HG03066 (cell line): Measurements from ENCODE around the gene DHX32.
"Not testable (repeated sequence)": the region's sequence is repeated elsewhere in the genome, so short reads cannot be mapped to it uniquely, and the experiment has no call there.

Source experiments
- ATAC-seq: cut with Tn5 transposase; IDR thresholded peaks from one replicate; pipeline ENCODE4 v1.9.1; 2021; ENCODE audit warnings: low read depth; ENCODE audit not compliant: unreplicated experiment

DHX32 gene, protein sequence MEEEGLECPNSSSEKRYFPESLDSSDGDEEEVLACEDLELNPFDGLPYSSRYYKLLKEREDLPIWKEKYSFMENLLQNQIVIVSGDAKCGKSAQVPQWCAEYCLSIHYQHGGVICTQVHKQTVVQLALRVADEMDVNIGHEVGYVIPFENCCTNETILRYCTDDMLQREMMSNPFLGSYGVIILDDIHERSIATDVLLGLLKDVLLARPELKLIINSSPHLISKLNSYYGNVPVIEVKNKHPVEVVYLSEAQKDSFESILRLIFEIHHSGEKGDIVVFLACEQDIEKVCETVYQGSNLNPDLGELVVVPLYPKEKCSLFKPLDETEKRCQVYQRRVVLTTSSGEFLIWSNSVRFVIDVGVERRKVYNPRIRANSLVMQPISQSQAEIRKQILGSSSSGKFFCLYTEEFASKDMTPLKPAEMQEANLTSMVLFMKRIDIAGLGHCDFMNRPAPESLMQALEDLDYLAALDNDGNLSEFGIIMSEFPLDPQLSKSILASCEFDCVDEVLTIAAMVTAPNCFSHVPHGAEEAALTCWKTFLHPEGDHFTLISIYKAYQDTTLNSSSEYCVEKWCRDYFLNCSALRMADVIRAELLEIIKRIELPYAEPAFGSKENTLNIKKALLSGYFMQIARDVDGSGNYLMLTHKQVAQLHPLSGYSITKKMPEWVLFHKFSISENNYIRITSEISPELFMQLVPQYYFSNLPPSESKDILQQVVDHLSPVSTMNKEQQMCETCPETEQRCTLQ

DNA sequence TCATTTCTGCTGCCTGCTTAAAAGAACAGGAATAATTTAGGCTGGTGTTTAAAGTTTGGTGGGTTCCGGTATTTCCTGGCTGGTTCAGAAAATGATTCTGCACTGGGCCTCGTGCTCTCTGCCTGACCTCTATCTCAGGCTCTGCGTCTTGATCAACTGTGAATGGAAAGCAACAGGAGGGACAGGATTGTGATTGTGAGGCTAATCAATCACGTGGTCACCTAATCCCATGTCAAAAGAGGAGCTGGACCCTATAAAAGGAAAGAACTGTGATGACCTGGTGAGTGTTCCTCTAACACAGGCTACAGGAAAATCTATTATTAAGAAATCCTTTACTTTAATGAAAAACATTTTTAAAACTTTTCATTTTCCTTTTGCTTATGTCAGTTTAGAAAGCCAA lies at the start of gene DHX32:
Gene DHX32, minus strand, starts transcription at position 101 of the 400 bp plus-strand sequence. CDS start 468 bp downstream, outside the sequence.
- no peak for ATAC-seq

DNA sequence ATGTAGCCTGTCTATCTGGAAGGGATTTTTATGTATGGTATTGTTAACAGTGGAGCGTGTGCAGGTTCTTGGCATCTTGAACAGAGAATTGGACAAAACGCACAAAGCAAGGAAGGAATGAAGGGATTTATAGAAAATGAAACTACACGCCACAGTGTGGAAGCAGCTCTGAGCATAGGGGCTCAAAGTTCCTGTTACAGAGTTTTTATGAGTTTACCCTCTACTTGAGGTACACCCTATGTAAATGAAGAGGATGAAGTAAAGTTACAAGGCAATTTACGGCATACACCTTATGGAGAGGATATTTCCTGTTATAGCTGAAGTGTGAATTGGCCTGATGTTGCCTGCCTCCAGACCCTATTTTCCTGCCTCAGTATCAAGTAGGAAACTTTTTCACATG lies 48.5 kb upstream of the DHX32 start:
- no peak for ATAC-seq

DNA sequence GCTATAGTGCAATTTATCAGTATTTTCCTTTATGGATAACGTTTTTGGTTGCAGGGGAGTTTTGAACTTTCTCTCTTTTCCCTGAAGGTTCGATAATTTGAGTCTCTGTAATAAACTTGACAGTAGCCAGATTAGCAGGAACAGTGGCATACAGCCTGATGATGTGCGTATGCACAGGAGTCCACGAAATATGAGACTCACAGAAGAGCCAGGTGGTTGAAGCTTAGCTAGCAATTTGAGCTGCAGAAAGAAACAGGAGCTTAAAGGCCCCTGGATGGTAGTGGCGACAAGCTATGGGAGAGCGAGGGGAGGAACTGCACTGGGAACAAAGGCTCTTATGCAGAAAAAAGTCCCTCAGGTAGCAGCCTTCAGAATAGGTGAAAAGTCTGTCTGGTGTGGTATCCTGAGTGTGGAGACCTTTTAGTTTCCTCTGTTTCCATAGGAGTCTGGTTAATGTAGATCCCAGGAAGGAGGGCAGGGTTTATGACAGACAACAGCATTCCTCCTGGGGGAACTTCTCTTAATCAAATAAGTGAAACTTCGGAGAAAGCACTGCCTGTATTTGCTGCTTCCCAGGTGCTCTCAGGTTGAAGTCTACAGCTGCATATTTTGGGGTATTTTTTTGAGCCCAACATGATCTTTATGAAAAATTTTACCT lies 48.0 kb upstream of the DHX32 start:
- no peak for ATAC-seq

DNA sequence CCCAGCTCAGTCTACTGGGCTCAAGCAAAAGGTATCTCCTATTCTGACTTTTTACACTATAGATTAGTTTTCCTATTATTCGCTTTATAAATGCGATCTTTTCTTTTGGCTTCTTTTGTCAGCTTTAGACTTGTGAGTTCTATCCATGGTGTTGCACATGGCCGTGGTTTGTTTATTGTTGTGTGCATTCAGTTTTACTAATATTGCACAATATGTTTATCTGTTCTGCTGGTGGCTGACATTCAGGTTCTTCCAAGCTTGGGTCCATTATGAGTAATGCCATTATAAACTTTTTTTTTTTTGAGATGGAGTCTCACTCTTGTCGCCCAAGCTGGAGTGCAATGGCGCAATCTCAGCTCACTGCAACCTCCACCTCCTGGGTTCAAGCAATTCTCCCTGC lies 46.2 kb upstream of the DHX32 start:
- ATAC-seq: not testable (repeated sequence)

DNA sequence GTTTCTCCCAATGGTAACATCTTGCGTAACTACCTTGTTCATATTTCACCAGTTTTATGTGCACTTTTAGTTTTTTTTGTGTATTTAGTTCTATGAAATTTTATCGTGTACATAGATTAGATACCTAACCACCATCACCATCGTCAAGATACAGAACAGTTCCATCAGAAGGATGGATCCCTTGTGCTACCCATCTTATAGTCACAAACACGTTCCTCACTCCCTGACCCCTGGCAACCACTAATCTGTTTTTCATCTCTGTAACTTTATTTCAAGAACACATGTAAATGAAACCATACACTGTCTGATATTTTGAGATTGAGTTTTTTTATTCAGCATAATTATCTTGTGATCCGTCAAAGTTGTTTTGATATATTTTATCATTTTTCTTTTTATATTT lies 45.2 kb upstream of the DHX32 start:
- no peak for ATAC-seq

DNA sequence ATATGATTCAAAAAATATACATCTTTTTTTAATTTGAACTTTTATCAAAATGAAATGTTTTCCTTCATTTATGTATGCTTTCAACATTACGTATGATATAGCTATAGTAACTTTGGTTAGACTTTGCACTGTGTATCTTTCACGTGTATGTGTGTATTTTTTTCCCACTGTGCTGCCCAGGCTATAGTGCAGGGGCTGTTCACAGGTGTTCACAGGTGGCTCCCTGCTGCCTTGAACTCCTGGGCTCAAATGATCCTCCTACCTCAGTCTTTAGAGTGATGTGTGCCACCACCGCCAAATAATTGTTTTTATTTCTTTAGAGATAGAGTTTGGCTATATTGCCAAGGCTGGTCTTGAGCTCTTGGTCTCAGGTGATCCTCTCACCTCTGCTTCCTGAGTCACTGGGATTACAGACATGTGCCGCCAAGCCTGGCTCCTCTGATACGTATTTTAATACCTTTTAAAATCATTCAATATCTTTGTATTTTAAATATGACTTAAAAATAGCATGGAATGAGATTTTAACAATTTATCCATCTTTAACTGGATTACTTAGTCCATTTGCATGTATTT lies 44.3 kb upstream of the DHX32 start:
- ATAC-seq: no peak

DNA sequence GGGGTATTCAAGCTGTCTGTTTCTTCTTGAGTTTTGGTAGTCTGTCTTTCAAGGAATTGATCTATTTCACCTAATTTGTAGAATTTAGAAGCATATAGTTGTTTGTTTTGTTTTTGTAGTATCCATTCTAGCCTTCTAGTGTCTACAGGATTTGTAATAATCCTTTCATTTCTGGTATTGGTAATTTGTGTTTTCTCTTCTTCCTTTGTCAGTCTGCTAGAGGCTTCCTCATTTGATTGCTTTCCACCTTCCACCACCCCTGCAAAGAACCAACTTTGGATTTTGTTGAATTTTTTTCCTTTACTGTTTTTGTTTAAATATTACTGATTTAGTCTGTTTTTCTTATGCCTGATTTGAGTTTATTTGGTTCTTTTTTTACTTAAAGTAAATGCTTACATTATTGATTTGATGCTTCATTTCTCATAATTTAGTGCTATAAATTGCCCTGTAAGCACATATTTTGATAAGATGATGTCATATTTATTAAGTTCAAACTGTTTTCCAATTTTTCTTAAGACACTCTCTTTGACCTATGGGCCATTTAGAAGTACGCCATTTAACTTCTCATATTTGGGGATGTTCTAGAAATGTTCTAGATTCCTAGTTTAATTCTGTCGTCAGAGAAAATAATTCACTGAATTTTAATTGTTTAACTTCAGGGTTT lies 40.7 kb upstream of the DHX32 start:
- ATAC-seq: not testable (repeated sequence)

DNA sequence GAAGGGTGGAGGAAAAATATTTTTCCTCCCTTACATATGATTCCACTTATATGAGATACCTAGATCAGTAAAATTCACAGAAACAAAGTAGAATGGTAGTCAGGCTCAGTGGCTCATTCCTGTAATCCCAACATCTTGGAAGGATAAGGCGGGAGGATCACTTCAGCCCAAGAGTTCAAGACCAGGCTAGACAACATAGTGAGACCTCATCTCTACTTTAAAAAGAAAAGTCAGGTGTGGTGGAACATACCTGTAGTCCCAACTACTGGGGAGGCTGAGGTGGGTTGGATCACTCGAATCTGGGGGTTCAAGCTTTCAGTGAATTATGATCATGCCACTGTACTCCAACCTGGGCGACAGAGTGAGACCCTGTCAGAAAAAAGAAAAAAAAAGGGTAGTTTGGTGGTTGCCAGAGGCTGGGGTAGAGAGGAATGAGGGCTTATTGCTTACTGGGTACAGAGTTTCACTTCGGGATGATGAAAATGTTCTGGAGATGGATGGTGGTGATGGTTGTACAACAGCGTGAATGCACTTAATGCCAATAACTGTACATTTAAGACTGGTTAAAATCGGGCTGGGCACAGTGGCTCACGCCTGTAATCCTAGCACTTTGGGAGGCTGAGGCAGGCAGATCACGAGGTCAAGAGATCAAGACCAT lies 36.7 kb upstream of the DHX32 start:
- ATAC-seq: not testable (repeated sequence)

DNA sequence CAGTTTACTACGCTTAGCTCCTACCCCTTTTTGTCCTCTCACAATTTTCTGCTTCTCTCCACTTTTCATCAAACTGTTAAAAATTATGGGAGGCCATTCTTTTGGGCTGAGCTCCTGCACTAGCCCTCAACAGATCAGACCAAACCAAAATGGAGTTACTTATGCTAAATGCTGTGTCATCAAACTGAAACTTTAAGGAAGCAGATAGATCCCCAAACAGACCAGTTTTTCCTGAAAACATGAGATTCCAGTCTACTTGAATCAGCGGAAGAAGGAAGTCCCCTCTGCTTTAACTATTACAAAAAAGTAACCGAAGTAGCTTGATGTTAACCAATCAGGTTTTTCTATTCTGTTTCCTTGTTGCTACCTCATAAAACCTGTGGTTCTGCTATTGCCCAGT lies 35.9 kb upstream of the DHX32 start:
- ATAC-seq: no peak

DNA sequence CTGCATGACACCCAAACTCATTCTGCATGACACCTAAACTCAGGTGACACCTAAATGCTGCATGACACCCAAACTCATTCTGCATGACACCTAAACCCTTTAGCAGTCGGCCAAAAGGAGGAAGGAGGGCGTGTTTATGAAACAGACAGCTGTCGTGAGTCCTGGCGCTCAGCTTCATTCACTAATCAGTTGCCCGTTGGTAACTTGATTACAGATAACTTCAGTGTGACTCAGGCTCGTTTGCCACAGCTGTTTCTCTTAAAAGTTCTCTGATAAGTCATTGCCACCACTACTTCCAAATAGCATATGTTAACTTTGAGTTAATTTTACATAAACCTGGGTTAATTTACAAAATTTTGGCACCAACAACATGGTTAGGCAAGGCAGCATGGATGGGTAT lies 32.2 kb upstream of the DHX32 start:
- not testable (repeated sequence) for ATAC-seq

DNA sequence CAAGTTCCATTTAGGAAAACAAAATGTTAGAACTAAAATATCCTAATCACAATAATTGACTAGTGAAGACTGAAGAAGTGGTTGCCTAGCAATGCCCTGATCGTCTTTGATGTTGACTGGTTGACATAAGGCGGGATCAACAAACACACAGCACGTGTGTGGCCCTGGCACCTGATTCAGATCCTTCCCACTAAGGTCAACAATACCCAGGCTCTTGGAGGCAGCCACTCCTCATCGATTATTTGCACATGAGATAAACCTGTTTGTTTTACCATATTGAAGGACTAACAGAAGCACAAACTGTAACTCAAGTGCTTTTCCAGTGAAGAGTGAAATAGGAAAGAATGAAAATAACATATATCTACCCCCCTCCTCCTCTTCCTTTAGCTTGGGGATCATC lies 30.9 kb upstream of the DHX32 start:
- ATAC-seq: no peak

DNA sequence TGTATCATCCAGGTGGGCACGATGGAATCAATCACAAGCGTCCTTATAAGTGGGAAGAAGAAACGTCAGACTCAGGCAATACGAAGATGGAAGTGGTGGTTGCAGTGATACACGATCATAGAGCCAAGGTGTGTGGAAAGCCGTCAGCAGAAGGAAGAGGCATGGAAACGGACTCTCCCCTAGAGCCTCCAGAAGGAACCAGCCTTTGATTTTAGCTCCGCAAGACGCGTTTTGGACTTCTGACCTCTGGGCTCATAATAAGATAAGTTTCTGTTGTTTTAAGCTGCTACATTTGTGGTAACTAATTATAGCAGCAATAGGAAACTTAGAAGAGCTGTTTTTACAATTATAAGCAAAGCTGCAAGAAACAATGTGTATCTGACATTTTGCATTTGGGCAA lies 30.1 kb upstream of the DHX32 start:
- no peak for ATAC-seq

DNA sequence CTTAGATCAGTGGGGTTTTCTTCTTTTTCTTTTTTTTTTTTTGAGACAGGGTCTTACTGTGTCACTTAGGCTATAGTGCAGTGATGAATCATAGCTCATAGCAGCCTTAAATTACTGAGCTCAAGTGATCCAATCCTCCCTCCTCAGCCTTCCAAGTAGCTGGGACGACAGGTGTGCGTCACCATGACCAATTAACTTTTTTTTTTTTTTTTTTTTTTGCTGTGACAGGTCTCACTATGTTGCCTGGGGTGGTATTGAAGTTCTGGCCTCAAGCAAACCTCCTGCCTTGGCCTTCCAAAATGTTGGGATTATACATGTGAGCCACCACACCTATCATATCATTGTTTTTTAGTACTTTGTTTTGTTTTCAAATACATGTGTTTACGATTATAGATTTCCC lies 28.4 kb upstream of the DHX32 start:
- ATAC-seq: not testable (repeated sequence)

DNA sequence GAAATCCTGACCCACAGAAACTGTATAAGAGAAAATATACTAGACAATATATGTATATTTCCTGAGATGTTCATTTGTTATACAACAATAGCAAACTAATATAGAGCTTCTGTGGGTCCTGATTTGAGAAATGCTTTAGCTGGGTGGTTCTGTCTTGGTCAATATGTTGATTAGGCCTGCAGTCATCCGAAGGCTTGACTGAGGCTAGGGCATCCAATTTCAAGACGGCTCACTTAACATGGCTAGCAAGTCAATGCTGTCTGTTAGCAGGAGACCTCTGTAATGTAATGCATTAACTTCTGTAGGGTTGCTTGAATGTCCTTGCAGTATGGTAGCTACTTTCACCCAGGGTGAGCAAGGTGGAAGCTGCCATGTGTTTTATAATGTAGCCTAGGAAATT lies 27.7 kb upstream of the DHX32 start:
- ATAC-seq: not testable (repeated sequence)

DNA sequence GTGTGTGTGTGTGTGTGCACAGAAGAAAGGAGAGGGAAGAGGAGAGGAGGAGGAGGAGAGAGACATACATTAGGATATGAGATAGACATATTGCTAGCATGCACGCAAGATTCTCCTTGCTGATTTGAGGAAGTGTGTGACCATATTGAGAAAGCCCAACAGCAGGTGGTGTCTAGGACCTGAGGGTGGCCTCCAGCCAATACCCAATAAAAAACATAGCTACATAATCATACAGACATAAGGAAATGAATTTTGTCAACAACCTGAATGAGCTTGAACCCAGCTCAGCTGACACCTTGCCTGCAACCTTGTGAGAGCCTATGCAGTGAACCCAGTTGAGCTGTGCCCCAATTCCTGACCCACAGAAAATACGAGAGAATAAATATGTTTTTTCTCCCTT lies 26.5 kb upstream of the DHX32 start:
- not testable (repeated sequence) for ATAC-seq

DNA sequence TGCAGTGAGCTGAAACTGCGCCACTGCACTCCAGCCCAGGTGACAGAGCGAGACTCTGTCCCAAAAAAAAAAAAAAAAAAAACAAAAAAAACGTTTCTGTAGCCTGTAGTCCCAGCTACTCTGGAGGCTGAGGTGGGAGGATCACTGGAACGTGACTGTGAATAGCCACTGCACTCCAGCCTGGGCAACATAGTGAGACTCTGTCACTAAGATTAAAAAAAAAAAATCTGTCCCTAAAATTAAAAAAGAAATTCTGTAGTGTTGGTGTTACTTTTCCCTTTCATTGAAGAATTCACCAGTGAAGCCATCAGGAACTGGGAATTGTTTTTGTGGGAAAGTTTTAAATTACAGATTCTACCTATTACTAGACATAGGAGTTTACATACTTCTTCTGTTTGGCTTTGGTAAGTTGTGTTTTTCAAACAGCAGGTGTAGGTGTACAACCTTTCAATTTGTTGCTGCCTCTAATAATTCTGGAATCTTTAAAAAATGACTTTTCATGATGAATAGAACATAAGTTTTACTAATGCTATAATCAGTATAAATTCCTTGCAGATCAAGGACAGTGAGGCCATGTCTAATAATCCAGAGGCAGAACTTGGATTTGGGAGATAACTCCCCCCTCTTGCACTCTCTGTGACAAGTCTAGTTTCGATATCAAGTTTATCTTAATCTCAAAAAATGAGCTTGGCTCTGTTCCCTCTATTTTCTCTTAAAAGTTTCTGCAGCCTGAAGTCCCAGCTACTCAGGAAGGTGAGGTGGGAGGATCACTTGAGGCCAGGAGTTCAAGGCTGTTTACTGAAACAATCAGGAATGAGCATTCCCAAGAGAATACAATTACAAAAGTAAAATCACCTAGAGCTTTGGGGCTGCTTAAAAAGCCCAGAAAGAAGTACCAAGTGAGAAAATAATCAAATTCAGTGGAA lies 24.2 kb upstream of the DHX32 start:
- not testable (repeated sequence) for ATAC-seq

DNA sequence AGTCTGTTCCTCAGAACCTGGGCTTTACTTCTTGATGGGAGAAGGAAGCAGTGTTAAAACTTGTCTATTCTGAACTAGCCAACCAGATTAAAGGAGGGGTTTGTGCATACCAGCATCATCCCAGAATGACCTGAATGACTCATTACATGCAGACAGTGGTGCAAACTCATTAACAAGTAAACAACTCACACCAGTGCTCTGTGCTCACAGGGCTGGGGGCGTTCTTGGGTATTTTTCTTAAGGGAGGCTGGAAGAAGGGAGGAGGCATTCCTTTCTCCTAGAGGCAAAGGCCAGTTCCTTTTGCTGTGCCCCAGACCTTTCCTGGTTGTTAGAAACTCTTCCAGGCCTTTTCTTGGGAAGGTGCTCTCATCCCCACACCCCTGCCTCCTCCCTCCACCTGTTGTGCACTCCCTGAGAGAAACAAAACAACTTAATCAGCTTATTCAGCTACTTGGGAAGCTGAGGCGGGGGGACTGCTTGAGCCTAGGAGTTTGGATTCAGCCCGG lies 22.1 kb upstream of the DHX32 start:
- not testable (repeated sequence) for ATAC-seq

DNA sequence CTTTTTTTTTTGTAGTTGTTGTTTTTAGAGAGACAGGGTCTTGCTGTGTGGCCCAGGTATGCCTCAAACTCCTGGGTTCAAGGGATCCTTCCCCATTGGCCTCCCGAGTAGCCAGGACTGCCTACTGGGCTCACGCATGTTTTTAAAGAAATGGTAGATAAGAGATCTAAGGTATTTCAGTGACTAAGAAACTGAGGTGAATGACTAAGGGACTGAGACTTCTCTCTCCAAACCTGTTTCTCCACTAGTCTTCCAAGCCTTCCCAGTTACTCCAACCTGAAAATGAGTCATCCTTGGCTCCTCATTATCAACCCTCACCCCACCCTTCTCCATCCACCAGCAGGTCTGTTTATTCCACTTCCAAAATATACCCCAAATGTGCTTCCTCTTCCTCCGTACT lies 19.9 kb upstream of the DHX32 start:
- ATAC-seq: not testable (repeated sequence)

DNA sequence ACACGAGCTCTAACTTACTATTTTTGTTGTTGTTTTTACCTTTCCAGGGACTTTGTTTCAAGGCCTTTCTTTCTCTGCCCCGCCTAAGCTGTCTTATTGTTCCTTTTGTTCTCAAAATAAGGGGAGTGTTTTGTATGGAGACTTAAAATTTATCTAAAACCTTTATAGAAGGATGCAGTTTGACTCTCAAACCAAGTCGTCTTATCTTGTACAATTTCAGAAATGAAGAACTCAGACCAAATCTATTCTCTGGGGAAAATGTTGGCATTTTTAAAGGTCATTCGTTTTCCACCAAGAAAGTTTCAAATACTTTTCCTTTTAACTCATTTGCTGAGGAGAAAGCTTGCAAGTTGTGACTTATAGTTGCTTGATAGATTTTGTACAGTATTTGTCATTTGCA lies 16.2 kb upstream of the DHX32 start:
- ATAC-seq: not testable (repeated sequence)
